ENCODE data around the gene KCTD1.
"Not testable (repeated sequence)": the region's sequence is repeated elsewhere in the genome, so short reads cannot be mapped to it uniquely, and the experiment has no call there.

- TF ChIP-seq MXI1 (IDR thresholded peaks at IDR 0.05; ENCODE audit: borderline replicate concordance, low read depth, low read length); POLR2A (IDR thresholded peaks at IDR 0.05; ENCODE audit: low read depth, low read length); CTCF (conservative IDR thresholded peaks at IDR 0.05; ENCODE audit: low read depth, low read length); CHD1 (IDR thresholded peaks at IDR 0.05; ENCODE audit: low read depth, low read length); RAD21 (IDR thresholded peaks at IDR 0.05; ENCODE audit: low read length); USF2 (IDR thresholded peaks at IDR 0.05; ENCODE audit: low read depth, low read length); ELK1 (IDR thresholded peaks at IDR 0.05; ENCODE audit: borderline replicate concordance, low read depth, low read length); FOS (IDR thresholded peaks at IDR 0.05; ENCODE audit: low read depth, low read length); RFX5 (IDR thresholded peaks at IDR 0.05; ENCODE audit: low read depth, low read length); BHLHE40 (IDR thresholded peaks at IDR 0.05; ENCODE audit: low read depth, low read length); NFE2L2 (IDR thresholded peaks at IDR 0.05; ENCODE audit: low read depth, low read length): not testable (repeated sequence)
Observed at GRCh38 chr18:26437634-26438033, 110.7 kb downstream of the KCTD1 start.
